K562 (cell line): ENCODE measurements around the gene C1orf198. TPM values are rescaled to one million over a fixed set of nuclear protein-coding genes. Genes with fewer than 3 reads are reported as not detected.

ENCODE experiments used
- CCAR2 ChIP-seq: fragments of 200-400 bp; formaldehyde crosslinking; IDR thresholded peaks from 2 replicates; pipeline ENCODE4 v1.6.1; 2017; ENCODE audit warnings: mild to moderate bottlenecking, low read depth, low read length
- NFE2L1 ChIP-seq: fragments of 450-650 bp; IDR thresholded peaks from 2 replicates; pipeline ENCODE4 v1.6.1; 2016; ENCODE audit warnings: missing genetic modification characterization, low read depth, mild to moderate bottlenecking, missing compliant biosample characterization, moderate library complexity, borderline replicate concordance
- NFIX ChIP-seq: fragments of 250-450 bp; sonication (Bioruptor Pico); IDR thresholded peaks from 2 replicates; pipeline ENCODE4 v1.4.0; 2020; ENCODE audit warnings: low read depth, mild to moderate bottlenecking, moderate library complexity
- polyA plus RNA-seq, 8 experiments: library from polyadenylated mRNA; depleted of rRNA in 4 of 8; stranded (reverse) in 5 of 8; unstranded in 3 of 8; fragments of >200 nt; fragmentation: Nextera tagmentation in 2 of 8; fragmentation: Illumina TruSeq in 1 of 8; extraction: Ambion mirVana in 2 of 8; extraction: Trizol in 1 of 8; gene quantifications; 2 replicates each; pipeline versions ENCODE4 v1.2.1 to v1.2.3, GENCODE V29; 2011 to 2014; ENCODE audit warnings: inconsistent platforms in 1 of 8, missing spikeins in 1 of 8
- total RNA-seq, 7 experiments: library from RNA; depleted of rRNA in 6 of 7; stranded (reverse); fragments of >200 nt in 6 of 7; fragmentation: Illumina TruSeq in 2 of 7; extraction: Trizol in 2 of 7; gene quantifications; 2 replicates each; pipeline versions ENCODE4 v1.2.1 to v1.2.3, GENCODE V29; 2011 to 2021; ENCODE audit warnings: low replicate concordance in 1 of 7
- TF ChIP-seq, protein P1 (sequence below): fragments of 450-650 bp; IDR thresholded peaks from 2 replicates; pipeline ENCODE4 v1.6.1; 2016; ENCODE audit warnings: low read depth

Gene C1orf198
- total and polyA plus RNA-seq, 9 of the 15 experiments (the other 6 are each of a cell fraction or from before 2014, with no cell fraction given) = 2.0 to 15.1 (median 10.4) TPM

DNA sequence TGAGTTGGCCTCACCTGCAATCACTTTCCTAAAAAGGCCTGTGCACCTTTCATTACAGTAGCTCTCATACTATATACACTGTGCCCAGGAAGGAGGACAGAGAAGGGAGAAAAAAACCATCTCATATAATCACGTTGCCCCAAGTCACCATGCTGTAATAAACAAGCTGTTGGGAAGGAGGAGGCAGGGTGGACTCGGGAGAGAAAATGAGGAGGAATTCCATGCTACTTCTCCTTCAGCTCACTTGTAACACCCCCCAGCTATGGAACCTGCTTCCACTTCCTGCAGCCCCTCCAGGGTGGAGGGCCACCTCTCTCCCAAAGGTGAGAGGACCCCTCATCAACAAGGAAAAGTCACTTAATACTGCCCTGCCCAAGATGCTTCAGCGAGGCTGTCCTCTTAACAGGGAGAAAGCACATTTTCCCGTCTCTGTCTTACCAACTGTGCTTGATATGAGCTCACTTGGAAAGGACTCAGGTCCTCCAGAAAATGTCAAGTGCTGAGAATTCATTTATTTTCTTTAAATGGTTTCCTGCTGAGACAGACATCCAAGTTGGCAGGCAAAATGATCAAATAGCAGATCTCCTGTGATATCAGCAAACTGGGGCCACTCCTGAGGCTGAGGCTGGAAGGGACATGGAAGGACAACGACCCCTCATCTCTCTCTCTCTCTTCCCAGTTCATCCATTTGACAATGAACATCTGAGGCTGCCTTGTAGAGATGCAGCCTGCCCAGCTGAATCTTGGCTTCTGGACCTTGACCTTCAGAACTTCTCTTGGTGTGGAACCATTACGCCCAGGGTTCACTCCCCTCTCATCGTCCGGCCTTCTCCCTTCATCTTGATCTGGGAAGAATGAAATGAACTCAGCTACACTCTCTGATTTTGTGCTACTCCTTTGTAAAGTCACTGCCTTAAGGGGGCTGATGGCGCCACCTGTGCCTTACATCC, 67.2 kb downstream of the C1orf198 start (continued):
- TF ChIP-seq, protein P1, sequence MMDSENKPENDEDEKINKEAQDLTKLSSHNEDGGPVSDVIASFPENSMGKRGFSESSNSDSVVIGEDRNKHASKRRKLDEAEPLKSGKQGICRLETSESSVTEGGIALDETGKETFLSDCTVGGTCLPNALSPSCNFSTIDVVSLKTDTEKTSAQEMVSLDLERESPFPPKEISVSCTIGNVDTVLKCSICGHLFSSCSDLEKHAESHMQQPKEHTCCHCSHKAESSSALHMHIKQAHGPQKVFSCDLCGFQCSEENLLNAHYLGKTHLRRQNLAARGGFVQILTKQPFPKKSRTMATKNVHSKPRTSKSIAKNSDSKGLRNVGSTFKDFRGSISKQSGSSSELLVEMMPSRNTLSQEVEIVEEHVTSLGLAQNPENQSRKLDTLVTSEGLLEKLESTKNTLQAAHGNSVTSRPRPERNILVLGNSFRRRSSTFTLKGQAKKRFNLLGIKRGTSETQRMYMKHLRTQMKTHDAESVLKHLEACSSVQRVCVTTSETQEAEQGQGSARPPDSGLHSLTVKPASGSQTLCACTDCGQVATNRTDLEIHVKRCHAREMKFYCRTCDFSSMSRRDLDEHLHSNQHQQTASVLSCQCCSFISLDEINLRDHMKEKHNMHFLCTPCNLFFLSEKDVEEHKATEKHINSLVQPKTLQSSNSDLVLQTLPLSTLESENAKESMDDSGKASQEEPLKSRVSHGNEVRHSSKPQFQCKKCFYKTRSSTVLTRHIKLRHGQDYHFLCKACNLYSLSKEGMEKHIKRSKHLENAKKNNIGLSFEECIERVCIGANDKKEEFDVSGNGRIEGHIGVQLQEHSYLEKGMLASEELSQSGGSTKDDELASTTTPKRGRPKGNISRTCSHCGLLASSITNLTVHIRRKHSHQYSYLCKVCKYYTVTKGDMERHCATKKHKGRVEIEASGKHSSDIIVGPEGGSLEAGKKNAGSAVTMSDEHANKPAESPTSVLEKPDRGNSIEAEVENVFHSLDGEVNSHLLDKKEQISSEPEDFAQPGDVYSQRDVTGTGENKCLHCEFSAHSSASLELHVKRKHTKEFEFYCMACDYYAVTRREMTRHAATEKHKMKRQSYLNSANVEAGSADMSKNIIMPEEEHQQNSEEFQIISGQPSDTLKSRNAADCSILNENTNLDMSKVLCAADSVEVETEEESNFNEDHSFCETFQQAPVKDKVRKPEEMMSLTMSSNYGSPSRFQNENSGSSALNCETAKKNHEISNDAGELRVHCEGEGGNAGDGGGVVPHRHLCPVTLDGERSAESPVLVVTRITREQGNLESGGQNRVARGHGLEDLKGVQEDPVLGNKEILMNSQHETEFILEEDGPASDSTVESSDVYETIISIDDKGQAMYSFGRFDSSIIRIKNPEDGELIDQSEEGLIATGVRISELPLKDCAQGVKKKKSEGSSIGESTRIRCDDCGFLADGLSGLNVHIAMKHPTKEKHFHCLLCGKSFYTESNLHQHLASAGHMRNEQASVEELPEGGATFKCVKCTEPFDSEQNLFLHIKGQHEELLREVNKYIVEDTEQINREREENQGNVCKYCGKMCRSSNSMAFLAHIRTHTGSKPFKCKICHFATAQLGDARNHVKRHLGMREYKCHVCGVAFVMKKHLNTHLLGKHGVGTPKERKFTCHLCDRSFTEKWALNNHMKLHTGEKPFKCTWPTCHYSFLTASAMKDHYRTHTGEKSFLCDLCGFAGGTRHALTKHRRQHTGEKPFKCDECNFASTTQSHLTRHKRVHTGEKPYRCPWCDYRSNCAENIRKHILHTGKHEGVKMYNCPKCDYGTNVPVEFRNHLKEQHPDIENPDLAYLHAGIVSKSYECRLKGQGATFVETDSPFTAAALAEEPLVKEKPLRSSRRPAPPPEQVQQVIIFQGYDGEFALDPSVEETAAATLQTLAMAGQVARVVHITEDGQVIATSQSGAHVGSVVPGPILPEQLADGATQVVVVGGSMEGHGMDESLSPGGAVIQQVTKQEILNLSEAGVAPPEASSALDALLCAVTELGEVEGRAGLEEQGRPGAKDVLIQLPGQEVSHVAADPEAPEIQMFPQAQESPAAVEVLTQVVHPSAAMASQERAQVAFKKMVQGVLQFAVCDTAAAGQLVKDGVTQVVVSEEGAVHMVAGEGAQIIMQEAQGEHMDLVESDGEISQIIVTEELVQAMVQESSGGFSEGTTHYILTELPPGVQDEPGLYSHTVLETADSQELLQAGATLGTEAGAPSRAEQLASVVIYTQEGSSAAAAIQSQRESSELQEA = no peak
- TF ChIP-seq CCAR2 (no peak), NFE2L1 (tag) (no peak), NFIX (no peak)
